ENCODE data around the gene PTHLH. TPM values are rescaled to one million over a fixed set of nuclear protein-coding genes. Genes with fewer than 3 reads are reported as not detected.

The PTHLH gene
- total RNA-seq, 1 donor from 2014 or later, result 3.7 TPM

DNA sequence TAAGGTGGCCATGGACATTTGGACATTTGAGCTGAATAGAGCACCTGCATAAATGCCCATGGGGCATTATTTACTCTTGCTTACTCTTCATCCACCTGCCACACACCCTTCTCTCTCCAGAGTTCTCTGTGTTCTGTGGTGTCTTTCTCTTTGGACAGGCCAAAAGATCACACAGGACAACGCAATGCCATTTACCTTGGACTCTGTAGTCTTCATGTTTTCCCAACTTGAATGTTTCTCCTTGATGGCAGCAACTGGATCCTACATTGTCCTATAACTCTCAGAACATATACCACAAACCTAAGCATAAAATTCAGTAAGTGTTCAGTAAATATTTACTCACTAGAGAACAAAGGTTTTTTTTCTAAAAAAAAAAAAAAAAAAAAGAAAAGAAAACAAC lies 41.7 kb upstream of the PTHLH start:
- intact Hi-C loops (cut with micrococcal nuclease), result no loop called here
- Histone ChIP-seq H3K9me3 (replicated peaks) (no peaks in the 10 kb centered on the region), H3K27ac (replicated peaks) (no peak overlapping the region), H3K27me3 (ENCODE audit: low read depth) (no peaks in the 10 kb centered on the region), H3K4me3 (no peak overlapping the region), H3K4me1 (no peaks in the 10 kb centered on the region), H3K36me3 (no peaks in the 10 kb centered on the region)
- no peak for DNase-seq
- TF ChIP-seq, protein P1, sequence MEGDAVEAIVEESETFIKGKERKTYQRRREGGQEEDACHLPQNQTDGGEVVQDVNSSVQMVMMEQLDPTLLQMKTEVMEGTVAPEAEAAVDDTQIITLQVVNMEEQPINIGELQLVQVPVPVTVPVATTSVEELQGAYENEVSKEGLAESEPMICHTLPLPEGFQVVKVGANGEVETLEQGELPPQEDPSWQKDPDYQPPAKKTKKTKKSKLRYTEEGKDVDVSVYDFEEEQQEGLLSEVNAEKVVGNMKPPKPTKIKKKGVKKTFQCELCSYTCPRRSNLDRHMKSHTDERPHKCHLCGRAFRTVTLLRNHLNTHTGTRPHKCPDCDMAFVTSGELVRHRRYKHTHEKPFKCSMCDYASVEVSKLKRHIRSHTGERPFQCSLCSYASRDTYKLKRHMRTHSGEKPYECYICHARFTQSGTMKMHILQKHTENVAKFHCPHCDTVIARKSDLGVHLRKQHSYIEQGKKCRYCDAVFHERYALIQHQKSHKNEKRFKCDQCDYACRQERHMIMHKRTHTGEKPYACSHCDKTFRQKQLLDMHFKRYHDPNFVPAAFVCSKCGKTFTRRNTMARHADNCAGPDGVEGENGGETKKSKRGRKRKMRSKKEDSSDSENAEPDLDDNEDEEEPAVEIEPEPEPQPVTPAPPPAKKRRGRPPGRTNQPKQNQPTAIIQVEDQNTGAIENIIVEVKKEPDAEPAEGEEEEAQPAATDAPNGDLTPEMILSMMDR (IDR thresholded peaks at IDR 0.05; ENCODE audit: borderline replicate concordance), result no peak

DNA sequence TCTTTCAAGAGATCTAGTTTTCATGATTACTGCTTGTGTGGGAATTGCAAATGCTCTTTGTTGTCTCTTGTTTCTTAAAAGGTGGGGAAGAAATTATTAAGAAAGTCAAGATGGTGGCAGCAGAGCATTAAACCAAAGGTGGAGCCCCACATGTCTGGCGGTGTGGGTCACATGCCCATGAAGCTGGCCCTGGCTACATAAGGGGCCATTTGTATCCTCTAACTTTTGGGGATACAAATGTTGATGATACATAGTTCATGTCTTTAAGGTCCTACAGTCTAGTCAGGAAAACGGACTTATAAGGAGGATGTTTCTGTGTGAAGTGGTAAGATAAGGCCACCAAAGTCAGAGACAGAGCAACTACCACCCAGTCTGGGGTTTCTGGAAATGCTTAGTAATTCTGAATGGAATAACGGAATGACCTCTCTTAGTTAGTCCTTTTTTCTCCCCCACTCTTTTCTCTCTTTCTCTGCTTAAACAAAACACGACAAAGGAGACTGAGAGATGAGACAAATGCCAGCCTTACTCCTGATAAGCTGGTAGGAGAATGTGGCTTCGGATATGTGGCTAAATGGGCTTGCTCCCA lies 39.9 kb upstream of the PTHLH start:
- no peak overlapping the region for H3K4me3 ChIP-seq
- H3K9me3 ChIP-seq (replicated peaks), result no peaks in the 10 kb centered on the region
- no peaks in the 10 kb centered on the region for H3K27me3 ChIP-seq (ENCODE audit: low read depth)
- no peaks in the 10 kb centered on the region for H3K4me1 ChIP-seq
- no peak overlapping the region for H3K27ac ChIP-seq (replicated peaks)
- H3K36me3 ChIP-seq, result no peaks in the 10 kb centered on the region
- DNase-seq, result no peak
- TF ChIP-seq, protein P1 (IDR thresholded peaks at IDR 0.05; ENCODE audit: borderline replicate concordance), result no peak
- intact Hi-C loops (cut with micrococcal nuclease), result no loop called here

DNA sequence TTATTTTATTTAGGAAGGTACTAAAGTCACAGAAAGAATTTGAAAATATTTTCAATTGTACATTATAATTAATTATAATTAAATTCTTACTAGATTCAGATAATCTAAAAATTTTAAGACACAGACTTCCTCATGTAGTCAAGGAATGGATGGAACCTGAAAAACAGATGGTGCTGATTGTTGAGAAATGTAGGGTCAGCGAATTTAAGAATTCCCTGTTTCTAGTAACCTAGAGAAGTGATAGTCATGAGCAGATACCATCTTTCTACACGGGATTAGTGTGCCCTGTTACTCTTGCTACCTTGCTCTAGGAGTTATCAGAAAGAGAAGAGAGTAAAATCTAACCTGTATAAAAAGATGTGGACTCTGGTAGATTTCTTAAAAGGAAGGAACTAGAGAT lies 37.5 kb upstream of the PTHLH start:
- intact Hi-C loops (cut with micrococcal nuclease), result no loop called here
- TF ChIP-seq, protein P1 (IDR thresholded peaks at IDR 0.05; ENCODE audit: borderline replicate concordance), result no peak
- no peak for DNase-seq
- Histone ChIP-seq H3K4me1 (no peaks in the 10 kb centered on the region), H3K4me3 (no peak overlapping the region), H3K27me3 (ENCODE audit: low read depth) (no peaks in the 10 kb centered on the region), H3K36me3 (no peaks in the 10 kb centered on the region), H3K9me3 (replicated peaks) (no peaks in the 10 kb centered on the region), H3K27ac (replicated peaks) (no peak overlapping the region)

DNA sequence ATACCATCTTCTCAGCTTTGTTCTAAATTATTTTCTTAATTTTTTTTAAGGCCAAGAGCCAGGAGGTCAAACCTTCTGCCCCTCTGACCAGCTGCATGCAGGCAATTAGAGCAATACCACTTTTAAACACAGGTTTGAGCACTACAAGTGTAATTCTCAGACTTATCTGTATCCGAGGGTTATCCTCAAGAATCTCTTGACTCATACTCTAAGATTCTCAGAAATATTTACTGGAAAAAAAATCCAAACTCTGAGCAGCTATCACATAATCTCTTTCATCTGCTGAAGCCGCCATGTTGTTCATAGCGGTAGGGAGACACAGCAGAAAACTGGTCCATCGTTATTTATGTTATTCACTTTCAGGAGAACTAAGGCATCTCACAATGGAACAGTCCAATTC lies 27.4 kb upstream of the PTHLH start:
- DNase-seq, result no peak
- TF ChIP-seq, protein P1 (IDR thresholded peaks at IDR 0.05; ENCODE audit: borderline replicate concordance), result no peak
- Histone ChIP-seq H3K27me3 (ENCODE audit: low read depth) (no peaks in the 10 kb centered on the region), H3K9me3 (replicated peaks) (peaks cover 3% of the 10 kb centered on the region), H3K4me1 (no peaks in the 10 kb centered on the region), H3K4me3 (no peak overlapping the region), H3K36me3 (no peaks in the 10 kb centered on the region), H3K27ac (replicated peaks) (no peak overlapping the region)
- intact Hi-C loops (cut with micrococcal nuclease), result no loop called here

DNA sequence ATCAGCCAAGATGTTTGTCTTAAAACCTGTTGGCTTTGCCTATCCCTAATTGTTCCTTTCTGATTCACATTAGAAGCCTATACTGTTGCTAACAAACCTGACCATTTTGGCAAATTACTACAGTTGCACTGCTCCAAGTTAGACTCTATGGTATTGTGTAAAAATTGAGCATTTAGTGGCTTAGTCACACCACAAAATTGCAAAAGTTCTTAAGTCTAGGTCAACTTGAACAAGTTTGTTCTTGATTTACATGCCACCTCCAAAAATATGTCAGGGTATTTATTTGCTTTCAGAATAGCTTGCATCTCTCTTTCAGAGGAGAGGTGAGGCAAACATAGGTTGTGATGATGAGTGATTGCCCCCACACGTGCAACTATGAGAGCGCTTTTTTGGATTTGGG lies 27.0 kb upstream of the PTHLH start:
- H3K9me3 ChIP-seq (replicated peaks), result peaks cover 3% of the 10 kb centered on the region
- H3K4me1 ChIP-seq, result no peaks in the 10 kb centered on the region
- H3K27ac ChIP-seq (replicated peaks), result no peak overlapping the region
- DNase-seq, result no peak
- intact Hi-C loops (cut with micrococcal nuclease), result no loop called here
- H3K36me3 ChIP-seq, result no peaks in the 10 kb centered on the region
- TF ChIP-seq, protein P1 (IDR thresholded peaks at IDR 0.05; ENCODE audit: borderline replicate concordance), result no peak
- no peak overlapping the region for H3K4me3 ChIP-seq
- no peaks in the 10 kb centered on the region for H3K27me3 ChIP-seq (ENCODE audit: low read depth)
